GM23338 (cell line): ENCODE measurements around the gene RPLP1. TPM values are rescaled to one million over a fixed set of nuclear protein-coding genes. Genes with fewer than 3 reads are reported as not detected.

Experiments used
- ATAC-seq: fragments of 200-7000 bp; cut with Tn5 transposase; 3 replicates; pipeline ENCODE4 v1.9.1; 2020
- DNase-seq: peaks from one replicate; pipeline ENCODE4 v3.0.0-alpha.2; 2015; ENCODE audit warnings: low spot score
- H2AFZ ChIP-seq: fragments of 200-600 bp; sonication (generic); 2 replicates; pipeline ENCODE4 v1.8.0; 2016; ENCODE audit warnings: antibody characterized with exemption, mild to moderate bottlenecking, moderate library complexity
- H3F3A ChIP-seq: fragments of 200-600 bp; sonication (generic); replicated peaks from 2 replicates; pipeline ENCODE4 v1.8.0; 2017; ENCODE audit warnings: antibody characterized with exemption, mixed run types, low read depth
- H3K27ac ChIP-seq: fragments of 200-600 bp; sonication (generic); 2 replicates; pipeline ENCODE4 v1.6.1; 2016; ENCODE audit warnings: low read depth
- H3K27me3 ChIP-seq: fragments of 200-600 bp; sonication (generic); 2 replicates; pipeline ENCODE4 v1.8.0; 2016; ENCODE audit warnings: mild to moderate bottlenecking, mixed run types, moderate library complexity; ENCODE audit not compliant: insufficient read depth
- H3K36me3 ChIP-seq: fragments of 200-600 bp; sonication (generic); 2 replicates; pipeline ENCODE4 v1.8.0; 2016; ENCODE audit warnings: mild to moderate bottlenecking; ENCODE audit not compliant: insufficient read depth
- H3K4me1 ChIP-seq: fragments of 200-600 bp; sonication (generic); 2 replicates; pipeline ENCODE4 v1.8.0; 2016; ENCODE audit warnings: mild to moderate bottlenecking, moderate library complexity; ENCODE audit not compliant: insufficient read depth
- H3K4me2 ChIP-seq: fragments of 200-600 bp; sonication (generic); 2 replicates; pipeline ENCODE4 v1.7.1; 2017; ENCODE audit warnings: mixed run types
- H3K4me3 ChIP-seq: fragments of 200-600 bp; sonication (generic); 2 replicates; pipeline ENCODE4 v1.6.1; 2016; ENCODE audit warnings: mixed run types
- H3K79me2 ChIP-seq: fragments of 200-600 bp; sonication (generic); replicated peaks from 2 replicates; pipeline ENCODE4 v1.8.0; 2017; ENCODE audit warnings: mild to moderate bottlenecking; ENCODE audit not compliant: insufficient read depth
- H3K9me2 ChIP-seq: fragments of 200-600 bp; sonication (generic); 2 replicates; pipeline ENCODE4 v1.8.0; 2017; ENCODE audit not compliant: insufficient read depth
- H4K20me1 ChIP-seq: fragments of 200-600 bp; sonication (generic); replicated peaks from 2 replicates; pipeline ENCODE4 v1.8.0; 2017; ENCODE audit warnings: mild to moderate bottlenecking; ENCODE audit not compliant: insufficient read depth
- H3K27ac Mint-ChIP-seq: 2 replicates; pipeline ENCODE4 v1.8.0; 2020; ENCODE audit warnings: inconsistent platforms, mild to moderate bottlenecking, moderate library complexity, mixed read lengths
- H3K27me3 Mint-ChIP-seq: 3 replicates; pipeline ENCODE4 v1.8.0; 2022; ENCODE audit warnings: low read depth, mild to moderate bottlenecking, moderate library complexity, mixed read lengths, inconsistent platforms; ENCODE audit not compliant: insufficient read depth, poor library complexity
- H3K36me3 Mint-ChIP-seq: 3 replicates; pipeline ENCODE4 v1.8.0; 2021; ENCODE audit warnings: low read depth, mild to moderate bottlenecking, inconsistent platforms, moderate library complexity, mixed read lengths
- H3K4me1 Mint-ChIP-seq: 3 replicates; pipeline ENCODE4 v1.8.0; 2020; ENCODE audit warnings: mild to moderate bottlenecking, inconsistent platforms, mixed read lengths
- H3K4me3 Mint-ChIP-seq: 3 replicates; pipeline ENCODE4 v1.8.0; 2021; ENCODE audit warnings: moderate library complexity, mild to moderate bottlenecking, inconsistent platforms, mixed read lengths
- H3K9me3 Mint-ChIP-seq: 3 replicates; pipeline ENCODE4 v1.8.0; 2020; ENCODE audit warnings: moderate library complexity, mild to moderate bottlenecking, inconsistent platforms, mixed read lengths
- CREB1 ChIP-seq: fragments of 250-450 bp; sonication (Bioruptor Pico); IDR thresholded peaks from 2 replicates; pipeline ENCODE4 v1.5.0; 2020; ENCODE audit warnings: low read depth, mild to moderate bottlenecking, moderate library complexity
- EZH2phosphoT487 ChIP-seq: fragments of 200-600 bp; sonication (generic); IDR thresholded peaks from one replicate; pipeline ENCODE4 v1.8.1; 2018; ENCODE audit warnings: antibody characterized with exemption; ENCODE audit not compliant: unreplicated experiment
- JUNB ChIP-seq: IDR thresholded peaks from one replicate; pipeline ENCODE4 v1.6.1; 2016; ENCODE audit warnings: antibody characterized with exemption; ENCODE audit not compliant: unreplicated experiment
- NANOG ChIP-seq: IDR thresholded peaks from 2 replicates; pipeline ENCODE4 v1.6.1; 2016; ENCODE audit warnings: antibody characterized with exemption, borderline replicate concordance
- POLR2AphosphoS5 ChIP-seq: IDR thresholded peaks from 2 replicates; pipeline ENCODE4 v1.6.1; 2016; ENCODE audit warnings: antibody characterized with exemption, low read depth
- STAT1 ChIP-seq: IDR thresholded peaks from one replicate; pipeline ENCODE4 v1.6.1; 2016; ENCODE audit warnings: antibody characterized with exemption; ENCODE audit not compliant: unreplicated experiment
- ZNF114 ChIP-seq: fragments of 250-450 bp; sonication (Bioruptor Pico); IDR thresholded peaks from 2 replicates; pipeline ENCODE4 v1.5.0; 2020; ENCODE audit warnings: mild to moderate bottlenecking, moderate library complexity
- ZNF331 ChIP-seq: fragments of 250-450 bp; sonication (Bioruptor Pico); IDR thresholded peaks from 2 replicates; pipeline ENCODE4 v1.5.0; 2020; ENCODE audit warnings: low read depth, mild to moderate bottlenecking, moderate library complexity
- polyA plus RNA-seq: library from polyadenylated mRNA; unstranded; fragments of >200 nt; fragmentation: Nextera tagmentation; extraction: Ambion mirVana; gene quantifications from 2 replicates; pipeline ENCODE4 v1.2.1, GENCODE V29; 2016
- total RNA-seq: library from RNA; depleted of rRNA; stranded (reverse); fragments of >200 nt; shearing (Covaris generic); gene quantifications from 2 replicates; pipeline ENCODE4 v1.2.3, GENCODE V29; 2014
- TF ChIP-seq, protein P1 (sequence below): IDR thresholded peaks from one replicate; pipeline ENCODE4 v1.6.1; 2018; ENCODE audit warnings: antibody characterized with exemption; ENCODE audit not compliant: unreplicated experiment
- TF ChIP-seq, protein P2 (sequence below): IDR thresholded peaks from 2 replicates; pipeline ENCODE4 v1.6.1; 2016; ENCODE audit warnings: antibody characterized with exemption
- TF ChIP-seq, protein P3 (sequence below), 2 experiments: fragments of 200-600 bp in 1 of 2; sonication (generic) in 1 of 2; conservative IDR thresholded peaks; 2 replicates each; pipeline versions ENCODE4 v1.5.1 to v1.6.1; 2016 to 2017; ENCODE audit warnings: antibody characterized with exemption in 2 of 2, low read depth in 2 of 2, mild to moderate bottlenecking in 2 of 2, moderate library complexity in 1 of 2

Gene RPLP1
- total and polyA plus RNA-seq, 2 experiments from 2014 or later, result 283 to 3,258 TPM

DNA sequence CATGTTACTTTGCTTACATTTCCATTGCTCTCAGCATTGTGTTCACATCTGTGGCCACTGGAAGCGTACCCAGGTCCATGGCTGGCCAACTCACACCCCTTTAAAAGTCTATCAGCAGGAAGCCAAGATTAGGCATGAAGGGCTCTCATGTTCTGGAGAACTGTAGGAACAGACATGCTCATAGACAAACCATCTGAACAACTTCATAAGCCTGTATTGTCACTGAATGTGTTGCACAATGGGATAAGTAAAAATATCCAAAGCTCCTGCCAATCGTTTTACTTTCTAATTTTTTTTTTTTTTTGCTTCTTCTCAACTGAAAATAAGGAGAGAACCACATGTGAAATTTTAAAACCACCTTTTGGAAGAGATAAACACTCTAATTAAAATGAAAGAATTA lies 6.4 kb downstream of the RPLP1 start (continued):
- TF ChIP-seq, protein P1, sequence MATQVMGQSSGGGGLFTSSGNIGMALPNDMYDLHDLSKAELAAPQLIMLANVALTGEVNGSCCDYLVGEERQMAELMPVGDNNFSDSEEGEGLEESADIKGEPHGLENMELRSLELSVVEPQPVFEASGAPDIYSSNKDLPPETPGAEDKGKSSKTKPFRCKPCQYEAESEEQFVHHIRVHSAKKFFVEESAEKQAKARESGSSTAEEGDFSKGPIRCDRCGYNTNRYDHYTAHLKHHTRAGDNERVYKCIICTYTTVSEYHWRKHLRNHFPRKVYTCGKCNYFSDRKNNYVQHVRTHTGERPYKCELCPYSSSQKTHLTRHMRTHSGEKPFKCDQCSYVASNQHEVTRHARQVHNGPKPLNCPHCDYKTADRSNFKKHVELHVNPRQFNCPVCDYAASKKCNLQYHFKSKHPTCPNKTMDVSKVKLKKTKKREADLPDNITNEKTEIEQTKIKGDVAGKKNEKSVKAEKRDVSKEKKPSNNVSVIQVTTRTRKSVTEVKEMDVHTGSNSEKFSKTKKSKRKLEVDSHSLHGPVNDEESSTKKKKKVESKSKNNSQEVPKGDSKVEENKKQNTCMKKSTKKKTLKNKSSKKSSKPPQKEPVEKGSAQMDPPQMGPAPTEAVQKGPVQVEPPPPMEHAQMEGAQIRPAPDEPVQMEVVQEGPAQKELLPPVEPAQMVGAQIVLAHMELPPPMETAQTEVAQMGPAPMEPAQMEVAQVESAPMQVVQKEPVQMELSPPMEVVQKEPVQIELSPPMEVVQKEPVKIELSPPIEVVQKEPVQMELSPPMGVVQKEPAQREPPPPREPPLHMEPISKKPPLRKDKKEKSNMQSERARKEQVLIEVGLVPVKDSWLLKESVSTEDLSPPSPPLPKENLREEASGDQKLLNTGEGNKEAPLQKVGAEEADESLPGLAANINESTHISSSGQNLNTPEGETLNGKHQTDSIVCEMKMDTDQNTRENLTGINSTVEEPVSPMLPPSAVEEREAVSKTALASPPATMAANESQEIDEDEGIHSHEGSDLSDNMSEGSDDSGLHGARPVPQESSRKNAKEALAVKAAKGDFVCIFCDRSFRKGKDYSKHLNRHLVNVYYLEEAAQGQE, result no peak
- TF ChIP-seq JUNB (no peak), ZNF331 (no peak)
- TF ChIP-seq, protein P2, sequence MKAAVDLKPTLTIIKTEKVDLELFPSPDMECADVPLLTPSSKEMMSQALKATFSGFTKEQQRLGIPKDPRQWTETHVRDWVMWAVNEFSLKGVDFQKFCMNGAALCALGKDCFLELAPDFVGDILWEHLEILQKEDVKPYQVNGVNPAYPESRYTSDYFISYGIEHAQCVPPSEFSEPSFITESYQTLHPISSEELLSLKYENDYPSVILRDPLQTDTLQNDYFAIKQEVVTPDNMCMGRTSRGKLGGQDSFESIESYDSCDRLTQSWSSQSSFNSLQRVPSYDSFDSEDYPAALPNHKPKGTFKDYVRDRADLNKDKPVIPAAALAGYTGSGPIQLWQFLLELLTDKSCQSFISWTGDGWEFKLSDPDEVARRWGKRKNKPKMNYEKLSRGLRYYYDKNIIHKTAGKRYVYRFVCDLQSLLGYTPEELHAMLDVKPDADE, result no peak

DNA sequence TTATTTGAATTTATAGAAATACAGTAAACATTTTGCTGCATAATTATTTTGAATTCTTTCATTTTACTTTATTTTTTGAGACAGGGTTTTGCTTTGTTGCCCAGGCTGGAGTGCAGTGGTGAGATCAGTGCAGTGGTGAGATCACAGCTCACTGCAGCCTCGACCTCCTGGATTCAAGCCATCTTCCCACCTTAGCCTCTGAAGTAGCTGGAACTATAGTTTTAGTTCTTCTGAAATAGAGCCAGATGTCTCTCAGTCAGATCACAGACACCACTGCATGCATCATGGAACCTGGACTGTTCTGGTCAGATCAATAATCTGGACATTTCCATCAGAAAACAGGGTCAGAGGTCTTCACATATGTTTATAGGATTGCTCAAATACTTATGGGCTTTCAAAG lies 7.9 kb downstream of the RPLP1 start:
- H3K4me1 ChIP-seq, result no peaks in the 10 kb centered on the region
- peaks cover 6% of the 10 kb centered on the region; the same call in 2 of the 3 replicates for H3K4me1 Mint-ChIP-seq
- DNase-seq (no peak), ATAC-seq (no peak)
- H3K36me3 ChIP-seq, result peaks cover 9% of the 10 kb centered on the region
- no peaks in the 10 kb centered on the region for H3K27me3 ChIP-seq
- H3K36me3 Mint-ChIP-seq, result peaks cover 34% of the 10 kb centered on the region
- no peak overlapping the region for H3K27ac Mint-ChIP-seq
- peaks cover 3% of the 10 kb centered on the region for H3K27me3 Mint-ChIP-seq
- peaks cover 6% of the 10 kb centered on the region for H3K79me2 ChIP-seq
- H3F3A ChIP-seq, result peaks cover 27% of the 10 kb centered on the region
- no peak overlapping the region for H2AFZ ChIP-seq
- H3K27ac ChIP-seq, result no peak overlapping the region
- H3K4me2 ChIP-seq, result no peak overlapping the region
- H3K4me3 Mint-ChIP-seq, result no peak overlapping the region
- H4K20me1 ChIP-seq, result peaks cover 28% of the 10 kb centered on the region
- no peaks in the 10 kb centered on the region for H3K9me2 ChIP-seq
- no peaks in the 10 kb centered on the region; the same call in 2 of the 3 replicates for H3K9me3 Mint-ChIP-seq
- H3K4me3 ChIP-seq, result no peak overlapping the region
- TF ChIP-seq JUNB (no peak), POLR2AphosphoS5 (no peak), EZH2phosphoT487 (no peak), CREB1 (CRISPR knock-in tag) (no peak), ZNF114 (CRISPR knock-in tag) (no peak), STAT1 (no peak), NANOG (no peak)
- TF ChIP-seq, protein P1, result no peak
- TF ChIP-seq, protein P2, result no peak
- TF ChIP-seq, protein P3, sequence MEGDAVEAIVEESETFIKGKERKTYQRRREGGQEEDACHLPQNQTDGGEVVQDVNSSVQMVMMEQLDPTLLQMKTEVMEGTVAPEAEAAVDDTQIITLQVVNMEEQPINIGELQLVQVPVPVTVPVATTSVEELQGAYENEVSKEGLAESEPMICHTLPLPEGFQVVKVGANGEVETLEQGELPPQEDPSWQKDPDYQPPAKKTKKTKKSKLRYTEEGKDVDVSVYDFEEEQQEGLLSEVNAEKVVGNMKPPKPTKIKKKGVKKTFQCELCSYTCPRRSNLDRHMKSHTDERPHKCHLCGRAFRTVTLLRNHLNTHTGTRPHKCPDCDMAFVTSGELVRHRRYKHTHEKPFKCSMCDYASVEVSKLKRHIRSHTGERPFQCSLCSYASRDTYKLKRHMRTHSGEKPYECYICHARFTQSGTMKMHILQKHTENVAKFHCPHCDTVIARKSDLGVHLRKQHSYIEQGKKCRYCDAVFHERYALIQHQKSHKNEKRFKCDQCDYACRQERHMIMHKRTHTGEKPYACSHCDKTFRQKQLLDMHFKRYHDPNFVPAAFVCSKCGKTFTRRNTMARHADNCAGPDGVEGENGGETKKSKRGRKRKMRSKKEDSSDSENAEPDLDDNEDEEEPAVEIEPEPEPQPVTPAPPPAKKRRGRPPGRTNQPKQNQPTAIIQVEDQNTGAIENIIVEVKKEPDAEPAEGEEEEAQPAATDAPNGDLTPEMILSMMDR (conservative IDR thresholded peaks at IDR 0.05; ENCODE audit: low read depth in 2 of 2), result no peak
